ENCODE data around the gene THOC2.

THOC2 gene

DNA sequence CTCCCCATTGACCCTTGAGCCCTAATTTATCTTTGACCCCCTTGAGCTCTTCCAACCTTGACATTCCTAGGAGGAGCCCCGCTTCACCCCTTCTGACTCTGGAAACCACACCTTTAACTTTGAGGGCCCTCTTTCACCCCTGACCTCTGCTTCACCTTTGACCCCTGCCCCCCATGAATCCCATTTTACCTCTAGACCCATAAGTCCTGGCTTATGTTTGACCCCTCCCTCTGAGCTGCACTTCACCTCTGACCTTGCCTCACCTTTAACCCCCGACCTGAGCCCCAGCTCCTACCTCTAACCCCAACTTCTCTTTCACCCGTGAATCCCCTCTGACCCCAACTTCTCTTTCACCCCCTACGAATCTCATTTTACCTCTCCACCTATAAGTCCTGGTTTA, 169.7 kb downstream of the THOC2 start:
- no peak for DNase-seq (ENCODE audit: low read depth)

DNA sequence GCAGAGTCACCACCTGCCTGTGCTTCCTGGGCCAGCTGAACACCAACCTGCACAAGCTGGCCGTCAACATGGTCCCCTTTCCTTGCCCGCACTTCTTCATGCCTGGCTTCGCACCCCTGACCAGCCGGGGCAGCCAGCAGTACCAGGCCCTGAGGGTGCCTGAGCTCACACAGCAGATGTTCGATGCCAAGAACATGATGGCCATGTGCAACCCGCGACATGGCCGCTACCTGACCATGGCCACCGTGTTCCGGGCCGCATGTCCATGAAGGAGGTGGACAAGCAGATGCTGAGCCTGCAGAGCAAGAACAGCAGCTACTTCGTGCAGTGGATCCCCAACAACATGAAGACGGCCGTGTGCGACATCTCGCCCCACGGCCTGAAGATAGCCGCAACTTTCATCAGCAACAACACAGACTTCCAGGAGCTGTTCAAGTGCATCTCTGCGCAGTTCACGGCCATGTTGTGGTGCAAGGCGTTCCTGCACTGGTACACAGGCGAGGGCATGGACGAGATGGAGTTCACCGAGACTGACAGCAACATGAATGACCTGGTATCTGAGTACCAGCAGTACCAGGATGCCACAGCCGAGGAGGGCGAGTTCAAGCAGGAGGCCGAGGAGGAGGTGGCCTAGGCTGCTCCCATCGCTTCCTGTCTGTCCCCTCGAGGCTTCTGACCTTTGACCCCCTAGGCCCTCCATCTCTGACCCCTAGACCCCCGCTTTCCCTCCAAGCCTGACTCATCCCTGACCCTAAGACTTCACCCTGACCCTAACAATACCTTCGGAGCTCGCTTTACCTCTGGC, 170.3 kb downstream of the THOC2 start:
- no peak for DNase-seq (ENCODE audit: low read depth)

DNA sequence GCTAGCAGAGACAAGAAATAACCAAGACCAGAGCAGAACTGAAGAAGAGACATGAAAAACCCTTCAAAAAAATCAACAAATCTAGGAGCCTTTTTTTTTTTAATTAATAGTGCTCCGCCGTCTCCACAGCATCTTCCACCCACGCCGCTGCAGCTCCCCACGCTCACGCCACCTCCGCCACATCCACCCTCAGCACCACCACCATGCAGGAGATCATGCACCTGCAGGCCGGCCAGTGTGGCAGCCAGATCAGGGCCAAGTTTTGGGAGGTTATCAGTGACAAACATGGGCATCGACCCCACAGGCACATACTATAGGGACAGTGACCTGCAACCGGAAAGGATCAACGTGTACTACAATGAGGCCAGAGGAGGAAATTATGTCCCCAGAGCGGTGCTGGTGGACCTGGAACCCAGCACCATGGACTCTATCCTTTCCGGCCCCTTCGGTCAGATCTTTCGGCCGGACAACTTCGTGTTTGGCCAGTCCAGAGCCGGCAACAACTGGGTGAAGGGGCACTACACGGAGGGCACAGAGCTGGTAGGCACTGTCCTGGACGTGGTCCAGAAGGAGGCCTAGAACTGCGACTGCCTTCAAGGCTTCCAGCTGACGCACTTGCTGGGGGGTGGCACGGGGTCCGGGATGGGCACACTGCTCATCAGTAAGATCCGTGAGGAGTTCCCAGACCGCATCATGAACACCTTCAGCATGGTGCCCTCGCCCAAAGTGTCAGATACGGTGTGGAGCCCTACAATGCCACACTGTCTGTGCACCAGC, 171.2 kb downstream of the THOC2 start:
- no peak for DNase-seq (ENCODE audit: low read depth)

DNA sequence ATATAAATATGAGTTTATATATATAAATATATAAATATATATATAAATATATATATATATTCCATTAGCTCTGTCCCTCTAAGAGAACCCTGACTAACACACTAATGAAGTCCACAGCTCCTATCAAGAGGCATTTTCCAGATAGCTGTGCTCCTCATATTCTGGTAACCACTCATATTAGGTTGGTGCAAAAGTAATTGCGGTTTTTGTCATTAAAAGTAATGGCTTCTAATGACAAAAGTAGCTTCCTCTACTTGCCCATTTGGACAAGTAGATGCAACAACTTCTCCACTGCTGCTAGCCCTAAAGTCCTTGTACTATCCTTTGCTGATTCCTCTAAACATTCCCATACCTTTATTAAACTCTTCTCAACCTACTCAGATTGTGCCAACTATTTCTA, 182.0 kb downstream of the THOC2 start:
- DNase-seq (ENCODE audit: low read depth), result no peak
